GM23338 (cell line): ENCODE measurements around the gene METAP1D. TPM values are rescaled to one million over a fixed set of nuclear protein-coding genes. Genes with fewer than 3 reads are reported as not detected.
A peak's percentile ranks its signal among the peaks of the same experiment; 100 is the strongest.

Source experiments
- ATAC-seq: fragments of 200-7000 bp; cut with Tn5 transposase; 3 replicates; pipeline ENCODE4 v1.9.1; 2020
- DNase-seq: peaks from one replicate; pipeline ENCODE4 v3.0.0-alpha.2; 2015; ENCODE audit warnings: low spot score
- H2AFZ ChIP-seq: fragments of 200-600 bp; sonication (generic); 2 replicates; pipeline ENCODE4 v1.8.0; 2016; ENCODE audit warnings: antibody characterized with exemption, mild to moderate bottlenecking, moderate library complexity
- H3F3A ChIP-seq: fragments of 200-600 bp; sonication (generic); replicated peaks from 2 replicates; pipeline ENCODE4 v1.8.0; 2017; ENCODE audit warnings: antibody characterized with exemption, mixed run types, low read depth
- H3K27ac ChIP-seq: fragments of 200-600 bp; sonication (generic); 2 replicates; pipeline ENCODE4 v1.6.1; 2016; ENCODE audit warnings: low read depth
- H3K27me3 ChIP-seq: fragments of 200-600 bp; sonication (generic); 2 replicates; pipeline ENCODE4 v1.8.0; 2016; ENCODE audit warnings: mild to moderate bottlenecking, mixed run types, moderate library complexity; ENCODE audit not compliant: insufficient read depth
- H3K36me3 ChIP-seq: fragments of 200-600 bp; sonication (generic); 2 replicates; pipeline ENCODE4 v1.8.0; 2016; ENCODE audit warnings: mild to moderate bottlenecking; ENCODE audit not compliant: insufficient read depth
- H3K4me1 ChIP-seq: fragments of 200-600 bp; sonication (generic); 2 replicates; pipeline ENCODE4 v1.8.0; 2016; ENCODE audit warnings: mild to moderate bottlenecking, moderate library complexity; ENCODE audit not compliant: insufficient read depth
- H3K4me2 ChIP-seq: fragments of 200-600 bp; sonication (generic); 2 replicates; pipeline ENCODE4 v1.7.1; 2017; ENCODE audit warnings: mixed run types
- H3K4me3 ChIP-seq: fragments of 200-600 bp; sonication (generic); 2 replicates; pipeline ENCODE4 v1.6.1; 2016; ENCODE audit warnings: mixed run types
- H3K79me2 ChIP-seq: fragments of 200-600 bp; sonication (generic); replicated peaks from 2 replicates; pipeline ENCODE4 v1.8.0; 2017; ENCODE audit warnings: mild to moderate bottlenecking; ENCODE audit not compliant: insufficient read depth
- H3K9me2 ChIP-seq: fragments of 200-600 bp; sonication (generic); 2 replicates; pipeline ENCODE4 v1.8.0; 2017; ENCODE audit not compliant: insufficient read depth
- H4K20me1 ChIP-seq: fragments of 200-600 bp; sonication (generic); replicated peaks from 2 replicates; pipeline ENCODE4 v1.8.0; 2017; ENCODE audit warnings: mild to moderate bottlenecking; ENCODE audit not compliant: insufficient read depth
- H3K27ac Mint-ChIP-seq: 2 replicates; pipeline ENCODE4 v1.8.0; 2020; ENCODE audit warnings: inconsistent platforms, mild to moderate bottlenecking, moderate library complexity, mixed read lengths
- H3K27me3 Mint-ChIP-seq: 3 replicates; pipeline ENCODE4 v1.8.0; 2022; ENCODE audit warnings: low read depth, mild to moderate bottlenecking, moderate library complexity, mixed read lengths, inconsistent platforms; ENCODE audit not compliant: insufficient read depth, poor library complexity
- H3K36me3 Mint-ChIP-seq: 3 replicates; pipeline ENCODE4 v1.8.0; 2021; ENCODE audit warnings: low read depth, mild to moderate bottlenecking, inconsistent platforms, moderate library complexity, mixed read lengths
- H3K4me1 Mint-ChIP-seq: 3 replicates; pipeline ENCODE4 v1.8.0; 2020; ENCODE audit warnings: mild to moderate bottlenecking, inconsistent platforms, mixed read lengths
- H3K4me3 Mint-ChIP-seq: 3 replicates; pipeline ENCODE4 v1.8.0; 2021; ENCODE audit warnings: moderate library complexity, mild to moderate bottlenecking, inconsistent platforms, mixed read lengths
- H3K9me3 Mint-ChIP-seq: 3 replicates; pipeline ENCODE4 v1.8.0; 2020; ENCODE audit warnings: moderate library complexity, mild to moderate bottlenecking, inconsistent platforms, mixed read lengths
- EZH2 ChIP-seq: fragments of 200-600 bp; sonication (generic); IDR thresholded peaks from one replicate; pipeline ENCODE4 v1.8.0; 2017; ENCODE audit warnings: antibody characterized with exemption, mild to moderate bottlenecking, low read depth; ENCODE audit not compliant: unreplicated experiment
- JUNB ChIP-seq: IDR thresholded peaks from one replicate; pipeline ENCODE4 v1.6.1; 2016; ENCODE audit warnings: antibody characterized with exemption; ENCODE audit not compliant: unreplicated experiment
- POLR2AphosphoS5 ChIP-seq: IDR thresholded peaks from 2 replicates; pipeline ENCODE4 v1.6.1; 2016; ENCODE audit warnings: antibody characterized with exemption, low read depth
- polyA plus RNA-seq: library from polyadenylated mRNA; unstranded; fragments of >200 nt; fragmentation: Nextera tagmentation; extraction: Ambion mirVana; gene quantifications from 2 replicates; pipeline ENCODE4 v1.2.1, GENCODE V29; 2016
- total RNA-seq: library from RNA; depleted of rRNA; stranded (reverse); fragments of >200 nt; shearing (Covaris generic); gene quantifications from 2 replicates; pipeline ENCODE4 v1.2.3, GENCODE V29; 2014
- TF ChIP-seq, protein P1 (sequence below), 2 experiments: fragments of 200-600 bp in 1 of 2; sonication (generic) in 1 of 2; conservative IDR thresholded peaks; 2 replicates each; pipeline versions ENCODE4 v1.5.1 to v1.6.1; 2016 to 2017; ENCODE audit warnings: antibody characterized with exemption in 2 of 2, low read depth in 2 of 2, mild to moderate bottlenecking in 2 of 2, moderate library complexity in 1 of 2

The METAP1D gene
- total and polyA plus RNA-seq, 2 experiments from 2014 or later = 12.8 to 15.5 TPM

DNA sequence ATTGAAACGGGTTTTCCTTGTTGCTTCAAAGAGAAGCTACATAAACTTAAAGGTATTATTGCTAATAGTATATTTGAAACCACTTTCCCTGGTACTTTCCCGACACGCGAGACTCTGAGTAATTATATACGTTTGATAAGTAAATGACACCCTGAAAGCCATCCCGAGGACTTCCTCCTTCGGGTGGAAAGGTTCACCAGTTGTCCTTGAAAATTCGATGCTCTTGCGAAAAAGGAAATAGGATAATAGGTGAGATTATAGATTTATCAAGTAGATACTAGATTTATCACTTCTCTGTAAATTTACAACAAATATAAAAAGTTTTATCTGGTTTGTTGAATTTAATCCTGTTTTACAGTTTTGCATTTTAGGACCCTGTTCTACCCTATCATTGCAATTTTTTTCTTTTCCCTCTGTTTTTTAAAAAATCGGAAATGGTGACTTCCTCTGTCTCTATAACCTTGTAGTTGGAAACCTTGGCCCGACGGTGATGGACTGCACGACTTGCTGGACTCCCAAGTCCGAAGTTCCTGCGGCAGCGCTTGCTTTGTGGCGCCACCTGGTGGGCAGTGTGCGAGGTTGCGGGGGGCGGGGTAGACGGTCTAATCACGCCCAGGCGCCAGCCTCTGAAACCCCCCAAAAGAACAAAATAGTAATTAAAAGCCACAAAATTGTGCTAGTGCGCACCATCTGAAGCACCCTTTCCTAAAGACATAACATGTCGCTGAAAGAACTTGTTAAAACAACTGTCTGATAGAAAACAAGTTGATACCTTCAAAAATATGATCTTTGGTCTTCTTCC lies 103.9 kb downstream of the METAP1D start:
- peak overlapping the region; percentile 62 for H3K4me3 ChIP-seq
- peak; percentile 9 for ATAC-seq

GRCh38 chr2:172105471-172106107 lies 105.8 kb downstream of the METAP1D start:
- Mint-ChIP-seq H3K36me3 (peaks cover 3% of the 10 kb centered on the region; the same call in 1 of the 3 replicates), H3K4me3 (peak overlapping the region; percentile 65), H3K27me3 (peaks cover 96% of the 10 kb centered on the region), H3K4me1 (peaks cover 47% of the 10 kb centered on the region), H3K27ac (no peak overlapping the region), H3K9me3 (peaks cover 3% of the 10 kb centered on the region; the same call in 1 of the 3 replicates)
- Histone ChIP-seq H3K4me1 (peaks cover 37% of the 10 kb centered on the region), H3K79me2 (no peaks in the 10 kb centered on the region), H4K20me1 (peaks cover 16% of the 10 kb centered on the region; the same call in 1 of the 2 replicates), H3K36me3 (no peaks in the 10 kb centered on the region), H3K9me2 (no peaks in the 10 kb centered on the region), H3K4me3 (peak overlapping the region; percentile 52), H3K27ac (no peak overlapping the region), H2AFZ (peak overlapping the region; percentile 59; the same call in 1 of the 2 replicates), H3F3A (peaks cover 43% of the 10 kb centered on the region; the same call in 1 of the 2 replicates), H3K4me2 (peak overlapping the region; percentile 80), H3K27me3 (peaks cover 98% of the 10 kb centered on the region)
- ATAC-seq (no peak), DNase-seq (peak; percentile 42)
- TF ChIP-seq POLR2AphosphoS5 = no peak
- TF ChIP-seq EZH2 = peak; percentile 66

More for the DNA sequence above, 103.9 kb downstream of the METAP1D start:
- Mint-ChIP-seq H3K4me3 (peak overlapping the region; percentile 74), H3K36me3 (peaks cover 3% of the 10 kb centered on the region; the same call in 1 of the 3 replicates), H3K4me1 (peaks cover 41% of the 10 kb centered on the region), H3K27ac (no peak overlapping the region), H3K27me3 (peaks cover 99% of the 10 kb centered on the region), H3K9me3 (peaks cover 3% of the 10 kb centered on the region; the same call in 1 of the 3 replicates)
- Histone ChIP-seq H3K36me3 (no peaks in the 10 kb centered on the region), H3F3A (peaks cover 34% of the 10 kb centered on the region; the same call in 1 of the 2 replicates), H3K4me2 (peak overlapping the region; percentile 93), H3K4me1 (peaks cover 38% of the 10 kb centered on the region), H3K9me2 (no peaks in the 10 kb centered on the region), H3K27me3 (peaks cover 98% of the 10 kb centered on the region), H2AFZ (no peak overlapping the region), H3K27ac (no peak overlapping the region), H3K79me2 (no peaks in the 10 kb centered on the region), H4K20me1 (peaks cover 20% of the 10 kb centered on the region; the same call in 1 of the 2 replicates)
- DNase-seq = peak; percentile 88
- TF ChIP-seq, protein P1, sequence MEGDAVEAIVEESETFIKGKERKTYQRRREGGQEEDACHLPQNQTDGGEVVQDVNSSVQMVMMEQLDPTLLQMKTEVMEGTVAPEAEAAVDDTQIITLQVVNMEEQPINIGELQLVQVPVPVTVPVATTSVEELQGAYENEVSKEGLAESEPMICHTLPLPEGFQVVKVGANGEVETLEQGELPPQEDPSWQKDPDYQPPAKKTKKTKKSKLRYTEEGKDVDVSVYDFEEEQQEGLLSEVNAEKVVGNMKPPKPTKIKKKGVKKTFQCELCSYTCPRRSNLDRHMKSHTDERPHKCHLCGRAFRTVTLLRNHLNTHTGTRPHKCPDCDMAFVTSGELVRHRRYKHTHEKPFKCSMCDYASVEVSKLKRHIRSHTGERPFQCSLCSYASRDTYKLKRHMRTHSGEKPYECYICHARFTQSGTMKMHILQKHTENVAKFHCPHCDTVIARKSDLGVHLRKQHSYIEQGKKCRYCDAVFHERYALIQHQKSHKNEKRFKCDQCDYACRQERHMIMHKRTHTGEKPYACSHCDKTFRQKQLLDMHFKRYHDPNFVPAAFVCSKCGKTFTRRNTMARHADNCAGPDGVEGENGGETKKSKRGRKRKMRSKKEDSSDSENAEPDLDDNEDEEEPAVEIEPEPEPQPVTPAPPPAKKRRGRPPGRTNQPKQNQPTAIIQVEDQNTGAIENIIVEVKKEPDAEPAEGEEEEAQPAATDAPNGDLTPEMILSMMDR (conservative IDR thresholded peaks at IDR 0.05; ENCODE audit: low read depth in 2 of 2) = peak; percentile 93 to 97
- peak; percentile 46 for TF ChIP-seq EZH2
- TF ChIP-seq JUNB = no peak
